ENCODE data around the gene PMEL. TPM values are rescaled to one million over a fixed set of nuclear protein-coding genes. Genes with fewer than 3 reads are reported as not detected.
"Not testable (repeated sequence)": the region's sequence is repeated elsewhere in the genome, so short reads cannot be mapped to it uniquely, and the experiment has no call there.

PMEL gene
- total RNA-seq, 1 donor from 2014 or later: not detected

DNA sequence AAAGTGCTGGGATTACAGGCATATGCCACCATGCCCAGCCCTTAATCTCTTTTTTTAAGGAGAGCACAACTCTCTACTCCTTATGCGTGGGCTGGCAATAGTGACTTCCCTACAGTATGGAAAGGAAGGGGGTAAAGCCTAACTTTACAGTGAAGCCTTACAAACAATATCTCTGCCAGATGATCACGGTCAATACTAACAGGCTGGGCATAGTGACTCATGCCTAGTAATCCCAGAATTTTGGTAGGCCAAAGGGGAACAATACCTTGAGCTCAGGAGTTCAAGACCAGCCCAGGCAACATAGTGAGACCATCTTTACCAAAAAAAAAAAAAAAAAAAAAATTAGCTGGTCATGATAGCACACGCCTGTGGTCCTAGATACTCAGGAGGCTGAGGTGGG lies 43.7 kb downstream of the PMEL start:
- DNase-seq: no peak

DNA sequence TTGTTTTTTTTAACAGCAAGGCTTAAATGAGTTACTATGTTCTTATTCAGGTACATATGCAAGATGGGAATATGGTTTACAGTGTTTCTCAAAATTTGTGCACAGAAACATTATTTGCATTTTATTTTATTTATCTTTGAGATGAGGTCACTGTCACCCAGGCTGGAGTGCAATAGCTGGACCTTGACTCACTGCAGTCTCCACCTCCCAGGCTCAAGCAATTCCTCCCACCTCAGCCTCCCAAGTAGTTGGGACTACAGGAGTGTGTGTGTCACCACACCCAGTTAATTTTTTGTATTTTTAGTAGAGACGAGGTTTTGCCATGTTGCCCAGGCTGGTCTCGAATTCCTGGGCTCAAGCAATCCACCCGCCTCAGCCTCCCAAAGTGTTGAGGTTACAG lies 46.8 kb downstream of the PMEL start:
- not testable (repeated sequence) for DNase-seq

DNA sequence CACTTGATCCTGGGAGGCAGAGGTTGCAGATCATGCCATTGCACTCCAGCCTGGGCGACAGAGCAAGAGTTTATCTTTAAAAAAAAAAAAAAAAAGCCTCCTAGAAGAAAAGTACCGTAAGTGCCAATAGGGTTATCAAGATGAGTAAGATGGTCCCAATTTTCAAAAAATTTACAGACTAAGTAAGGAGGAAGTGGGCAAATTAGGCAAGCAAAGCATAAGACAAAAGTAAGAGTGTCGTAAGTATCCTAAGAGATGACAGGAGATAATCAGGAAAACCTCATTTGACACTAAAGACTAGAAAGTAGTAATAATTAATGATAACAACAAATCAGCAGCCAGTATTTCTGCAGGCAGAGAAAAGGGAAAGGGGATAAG lies 50.4 kb downstream of the PMEL start:
- no peak for DNase-seq

DNA sequence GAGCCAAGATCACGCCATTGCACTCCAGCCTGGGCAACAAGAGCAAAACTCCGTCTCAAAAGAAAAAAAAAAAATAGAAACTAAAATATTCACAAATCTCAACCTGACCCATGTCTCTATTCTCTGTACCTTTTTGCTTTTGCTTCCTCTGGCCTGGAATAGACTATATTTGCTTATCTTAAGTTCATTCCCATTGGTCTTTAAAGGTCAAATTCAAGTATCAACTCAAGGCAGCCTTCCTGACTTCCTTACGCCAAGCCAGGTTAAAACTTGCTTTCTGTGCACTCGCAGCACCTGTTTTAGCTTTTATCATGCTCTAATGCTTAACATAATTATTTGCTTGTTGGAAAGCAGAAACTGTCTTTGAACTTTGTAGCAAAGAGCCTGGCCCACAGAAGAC lies 52.9 kb downstream of the PMEL start:
- no peak for DNase-seq

DNA sequence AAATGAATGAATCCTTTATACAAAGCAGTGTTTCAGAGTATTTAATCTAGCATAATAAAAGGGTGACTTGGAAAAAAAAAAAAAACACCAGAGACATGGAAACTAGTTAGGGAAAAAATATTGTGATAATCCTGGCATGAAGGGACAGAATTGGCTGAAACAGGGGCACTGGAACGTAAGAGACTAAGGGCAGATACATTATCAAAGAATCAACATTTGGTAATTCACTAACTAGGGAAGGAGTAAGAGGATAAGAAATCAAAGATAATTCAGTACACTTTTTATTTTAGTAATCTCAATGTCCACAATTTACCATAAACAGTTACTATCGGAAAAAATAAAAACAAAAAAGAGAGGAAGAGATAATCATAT lies 56.3 kb downstream of the PMEL start:
- DNase-seq: no peak

DNA sequence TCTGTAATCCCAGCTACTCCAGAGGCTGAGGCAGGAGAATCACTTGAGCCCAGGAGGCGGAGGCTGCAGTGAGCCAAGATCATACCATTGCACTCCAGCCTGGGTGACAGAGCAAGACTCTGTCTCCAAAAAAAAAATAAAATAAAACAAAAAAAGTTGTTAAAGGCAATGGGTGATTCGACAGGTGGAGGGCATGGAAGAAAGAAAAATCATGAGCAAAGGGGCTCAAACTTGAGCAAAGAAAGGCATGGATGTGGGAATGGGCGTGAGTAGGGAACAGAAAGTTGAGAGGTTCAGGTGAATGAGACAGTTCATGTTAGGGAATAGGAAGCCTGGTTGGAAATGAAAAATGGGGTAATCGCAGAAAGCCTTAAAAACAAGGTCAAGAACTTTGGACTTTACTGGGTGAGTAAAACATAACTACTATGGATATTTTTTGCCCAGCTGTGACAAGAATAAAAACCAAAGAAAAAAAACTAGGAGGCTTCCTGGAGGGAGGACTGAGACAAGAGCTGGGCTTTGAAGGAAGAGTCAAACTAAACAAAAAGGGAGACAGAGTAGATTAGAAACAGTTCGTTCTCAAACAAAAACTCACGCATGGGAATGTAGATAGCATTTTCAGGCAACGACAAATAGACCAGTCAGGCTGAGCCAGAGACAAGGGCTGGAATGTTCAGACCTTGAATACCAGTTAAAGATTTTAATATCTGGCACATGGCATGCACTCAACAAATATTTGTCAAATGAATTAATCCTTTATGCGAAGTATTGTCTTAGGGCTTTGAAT lies 56.9 kb downstream of the PMEL start:
- no peak for DNase-seq

DNA sequence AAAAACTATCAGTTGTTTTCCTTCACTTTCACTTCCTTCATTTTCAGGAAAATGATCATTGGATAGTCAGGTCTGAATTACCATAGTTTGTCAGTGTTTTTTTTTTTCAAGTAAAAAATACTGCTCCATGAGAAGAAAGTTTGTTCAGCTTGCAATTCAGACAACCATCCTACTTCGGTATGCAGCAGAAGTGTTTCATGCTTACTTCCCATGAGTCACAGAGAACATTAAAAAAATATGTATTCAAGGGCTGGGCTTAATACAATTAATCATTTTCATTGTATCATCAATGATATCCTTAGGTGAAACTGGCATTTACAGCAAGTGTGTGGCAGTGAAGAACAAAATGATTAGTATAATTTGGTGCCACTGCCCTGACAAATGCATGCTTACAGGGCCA lies 59.8 kb downstream of the PMEL start:
- DNase-seq: no peak

Other genes with a start within 250 kb of the PMEL start
- gene BLOC1S1, start 250.0 kb downstream of the PMEL start, total RNA-seq: 46.0 TPM
- 6.6 TPM for gene RDH5, start 245.6 kb downstream of the PMEL start, total RNA-seq
- gene CD63, start 237.0 kb downstream of the PMEL start, total RNA-seq: 187 TPM
- gene GDF11, start 222.9 kb downstream of the PMEL start, total RNA-seq: 6.6 TPM
- gene SARNP, start 148.3 kb downstream of the PMEL start, total RNA-seq: 84.7 TPM
- 6.2 TPM for gene ORMDL2, start 148.0 kb downstream of the PMEL start, total RNA-seq
- gene DNAJC14, start 136.5 kb downstream of the PMEL start, total RNA-seq: 36.3 TPM
- not detected for gene MMP19, start 123.1 kb downstream of the PMEL start, total RNA-seq
- gene PYM1, start 38.1 kb downstream of the PMEL start, total RNA-seq: 20.0 TPM
- gene DGKA, start 34.9 kb downstream of the PMEL start, total RNA-seq: 10.9 TPM
- gene CDK2, start 788 bp upstream of the PMEL start, total RNA-seq: 6.7 TPM
- 37.4 TPM for gene RAB5B, start 8.0 kb upstream of the PMEL start, total RNA-seq
- 8.3 TPM for gene SUOX, start 31.2 kb upstream of the PMEL start, total RNA-seq
- gene IKZF4, start 55.0 kb upstream of the PMEL start, total RNA-seq: 5.5 TPM
- gene RPS26, start 75.9 kb upstream of the PMEL start, total RNA-seq: 61.3 TPM
- 2.2 TPM for gene ERBB3, start 114.1 kb upstream of the PMEL start, total RNA-seq
- gene PA2G4, start 138.5 kb upstream of the PMEL start, total RNA-seq: 64.9 TPM
- gene RPL41, start 150.6 kb upstream of the PMEL start, total RNA-seq: 1,070 TPM
- gene ZC3H10, start 152.2 kb upstream of the PMEL start, total RNA-seq: 10.6 TPM
- gene ESYT1, start 162.2 kb upstream of the PMEL start, total RNA-seq: 21.8 TPM
- gene MYL6B, start 186.5 kb upstream of the PMEL start, total RNA-seq: 77.0 TPM
- gene MYL6, start 192.3 kb upstream of the PMEL start, total RNA-seq: 417 TPM
- gene SMARCC2, start 223.4 kb upstream of the PMEL start, total RNA-seq: 80.6 TPM